Purkinje cell (primary cell): ENCODE results near the gene OR5L2. TPM values are rescaled to one million over a fixed set of nuclear protein-coding genes. Genes with fewer than 3 reads are reported as not detected.

Experiments
- polyA plus RNA-seq: library from polyadenylated mRNA; unstranded; fragments of >200 nt; fragmentation: Nextera tagmentation; gene quantifications from 2 replicates; pipeline ENCODE4 v1.2.1, GENCODE V29; 2014

OR5L2 gene
- not detected in 2 replicates for polyA plus RNA-seq

DNA sequence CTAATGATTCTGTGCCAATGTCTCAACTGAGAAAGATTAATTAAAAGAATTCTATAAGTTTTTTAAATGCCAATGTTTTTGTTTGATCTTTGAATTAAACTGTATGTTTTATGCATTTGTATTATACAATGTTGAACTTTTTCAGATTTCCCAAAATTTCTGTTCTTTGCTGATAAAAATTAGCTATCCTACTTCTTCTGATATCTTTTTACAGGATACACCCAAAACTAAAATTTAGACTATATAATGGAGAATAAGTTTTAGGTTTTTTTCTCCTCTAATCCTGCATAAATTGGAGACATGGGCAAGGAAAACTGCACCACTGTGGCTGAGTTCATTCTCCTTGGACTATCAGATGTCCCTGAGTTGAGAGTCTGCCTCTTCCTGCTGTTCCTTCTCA, at the start of gene OR5L2:
TSS of gene OR5L2 (plus strand) at position 301 of the 400 bp plus-strand sequence. CDS start at position 301, 0 bp downstream.

GRCh38 chr11:55795256-55795655, 31.8 kb upstream of the OR5L2 start, which contains the start of gene OR5D14:
Gene OR5D14, plus strand, starts transcription at chr11:55795556. Its CDS starts 0 bp downstream, at chr11:55795556.

DNA sequence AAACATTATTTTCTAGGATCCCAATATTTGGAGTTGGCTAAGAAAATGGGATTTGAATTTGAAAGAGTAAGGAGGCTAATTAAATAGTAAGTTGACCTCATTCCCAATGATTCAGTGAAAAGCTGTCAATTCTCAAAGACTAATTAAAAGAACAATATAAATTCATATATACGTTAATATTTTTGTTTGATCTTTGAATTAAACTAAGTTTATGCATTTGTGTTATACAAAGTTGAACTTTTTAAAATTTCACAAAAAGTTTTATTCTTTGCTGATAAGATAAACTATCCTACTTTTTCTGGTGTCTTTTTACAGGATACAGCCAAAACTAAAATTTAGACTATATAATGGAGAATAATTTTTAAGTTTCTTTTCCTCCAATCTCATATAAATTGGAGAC, 16.0 kb upstream of the OR5L2 start, which contains the start of gene OR5L1:
TSS of gene OR5L1 (plus strand) at position 301 of the 400 bp plus-strand sequence. CDS start 100 bp downstream, outside the sequence.

GRCh38 chr11:55819330-55819729, 7.7 kb upstream of the OR5L2 start, which contains the start of gene OR5D18:
Gene OR5D18, plus strand, starts transcription at chr11:55819630. Its CDS starts 0 bp downstream, at chr11:55819630.

GRCh38 chr11:55838452-55838851, 11.4 kb downstream of the OR5L2 start, which contains the start of gene OR5D16:
Gene OR5D16, plus strand, starts transcription at chr11:55838752. Its CDS starts 0 bp downstream, at chr11:55838752.

Other genes starting within 250 kb of the OR5L2 start
- not detected in 2 replicates for gene OR4C11, start 219.6 kb upstream of the OR5L2 start, polyA plus RNA-seq
- gene OR4P4, start 192.1 kb upstream of the OR5L2 start, polyA plus RNA-seq, result not detected in 2 replicates
- gene OR4S2, start 178.9 kb upstream of the OR5L2 start, polyA plus RNA-seq, result not detected in 2 replicates
- not detected in 2 replicates for gene OR4C6, start 165.0 kb upstream of the OR5L2 start, polyA plus RNA-seq
- gene OR5D13, start 53.8 kb upstream of the OR5L2 start, polyA plus RNA-seq, result not detected in 2 replicates
- not detected in 2 replicates for gene OR5D14, start 31.7 kb upstream of the OR5L2 start, polyA plus RNA-seq
- gene OR5L1, start 15.9 kb upstream of the OR5L2 start, polyA plus RNA-seq, result not detected in 2 replicates
- gene OR5D18, start 7.6 kb upstream of the OR5L2 start, polyA plus RNA-seq, result not detected in 2 replicates
- not detected in 2 replicates for gene OR5D16, start 11.5 kb downstream of the OR5L2 start, polyA plus RNA-seq
- not detected in 2 replicates for gene TRIM51, start 56.1 kb downstream of the OR5L2 start, polyA plus RNA-seq
- not detected in 2 replicates for gene OR5W2, start 87.4 kb downstream of the OR5L2 start, polyA plus RNA-seq
- gene OR5I1, start 109.2 kb downstream of the OR5L2 start, polyA plus RNA-seq, result not detected in 2 replicates
- gene OR10AG1, start 142.7 kb downstream of the OR5L2 start, polyA plus RNA-seq, result not detected in 2 replicates
- gene OR5F1, start 167.4 kb downstream of the OR5L2 start, polyA plus RNA-seq, result not detected in 2 replicates
- gene OR5AS1, start 200.4 kb downstream of the OR5L2 start, polyA plus RNA-seq, result not detected in 2 replicates